Astrocyte of the hippocampus (primary cell): ENCODE measurements around the gene ST8SIA6.
"Not testable (repeated sequence)": the region's sequence is repeated elsewhere in the genome, so short reads cannot be mapped to it uniquely, and the experiment has no call there.

Experiments
- DNase-seq: peaks from one replicate; pipeline ENCODE4 v3.0.0; 2011; ENCODE audit warnings: low read depth, low spot score

The ST8SIA6 gene

GRCh38 chr10:17427201-17427600 is 27.2 kb downstream of the ST8SIA6 start:
- no peak for DNase-seq

- DNase-seq, result no peak
Measured at GRCh38 chr10:17426263-17426750, 28.1 kb downstream of the ST8SIA6 start.

- DNase-seq, result no peak
Measured at GRCh38 chr10:17425584-17426262, 28.7 kb downstream of the ST8SIA6 start.

- DNase-seq, result no peak
Measured at GRCh38 chr10:17423632-17424186, 30.7 kb downstream of the ST8SIA6 start.

GRCh38 chr10:17422931-17423330 is 31.5 kb downstream of the ST8SIA6 start:
- no peak for DNase-seq

GRCh38 chr10:17418249-17418648 is 36.1 kb downstream of the ST8SIA6 start:
- peak; percentile 14 for DNase-seq

- DNase-seq, result no peak
Measured at GRCh38 chr10:17416442-17417211, 37.8 kb downstream of the ST8SIA6 start.

GRCh38 chr10:17415046-17415658 is 39.2 kb downstream of the ST8SIA6 start:
- no peak for DNase-seq

GRCh38 chr10:17414484-17414883 is 39.9 kb downstream of the ST8SIA6 start:
- no peak for DNase-seq

- no peak for DNase-seq
Measured at GRCh38 chr10:17413876-17414275, 40.5 kb downstream of the ST8SIA6 start.

- DNase-seq, result no peak
Measured at GRCh38 chr10:17412323-17412722, 42.1 kb downstream of the ST8SIA6 start.

GRCh38 chr10:17410907-17411306 is 43.5 kb downstream of the ST8SIA6 start:
- no peak for DNase-seq

GRCh38 chr10:17409170-17409733 is 45.1 kb downstream of the ST8SIA6 start:
- DNase-seq, result peak; percentile 11

GRCh38 chr10:17407047-17407446 is 47.3 kb downstream of the ST8SIA6 start:
- no peak for DNase-seq

- no peak for DNase-seq
Measured at GRCh38 chr10:17406036-17406834, 48.2 kb downstream of the ST8SIA6 start.

- DNase-seq, result no peak
Measured at GRCh38 chr10:17403161-17403560, 51.2 kb downstream of the ST8SIA6 start.

GRCh38 chr10:17402040-17402439 is 52.4 kb downstream of the ST8SIA6 start:
- not testable (repeated sequence) for DNase-seq

- DNase-seq, result no peak
Measured at GRCh38 chr10:17396004-17396403, 58.4 kb downstream of the ST8SIA6 start.

GRCh38 chr10:17394854-17395253 is 59.5 kb downstream of the ST8SIA6 start:
- no peak for DNase-seq

- DNase-seq, result peak; percentile 8
Measured at GRCh38 chr10:17387861-17388503, 66.4 kb downstream of the ST8SIA6 start.
